ENCODE results near the gene MTO1. TPM values are rescaled to one million over a fixed set of nuclear protein-coding genes. Genes with fewer than 3 reads are reported as not detected.
"Not testable (repeated sequence)": the region's sequence is repeated elsewhere in the genome, so short reads cannot be mapped to it uniquely, and the experiment has no call there.

MTO1 gene
- total RNA-seq, 4 donors from 2014 or later = 22.6 to 29.6 (median 25.1) TPM

- intact Hi-C loops (cut with DNase I; ENCODE audit: low total_unique reads) = no loop called here
- no peak overlapping the region for H3K4me3 ChIP-seq (ENCODE audit: low read depth, poor library complexity, severe bottlenecking)
- TF ChIP-seq CTCF (IDR thresholded peaks at IDR 0.05) (no peak), POLR2A (IDR thresholded peaks at IDR 0.05) (no peak)
- DNase-seq (ENCODE audit: low spot score in 2 of 2) = no peak
Measured at GRCh38 chr6:73491377-73491776, 29.8 kb downstream of the MTO1 start.

DNA sequence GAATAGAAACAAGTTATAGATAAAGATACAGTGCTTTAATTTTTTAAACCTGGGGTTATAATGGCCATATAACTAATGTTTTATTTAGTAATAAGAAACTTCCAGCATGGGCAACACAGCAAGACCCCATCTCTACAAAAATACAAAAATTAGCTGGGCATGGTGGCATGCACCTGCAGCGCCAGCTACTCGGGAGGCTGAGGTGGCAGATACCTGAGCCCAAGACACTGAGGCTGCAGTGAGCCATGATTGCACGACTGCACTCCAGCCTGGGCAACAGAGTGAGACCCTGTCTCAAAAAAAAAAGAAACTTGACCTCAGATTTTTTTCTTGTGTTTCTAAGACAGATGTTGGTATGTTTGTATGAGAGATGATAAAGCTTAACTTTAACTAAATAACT is 36.4 kb downstream of the MTO1 start:
- WGBS, 2 donors = 94 to 100% methylated on average over 3 of the region's 3 CpGs
- TF ChIP-seq POLR2A (IDR thresholded peaks at IDR 0.05) = no peak
- TF ChIP-seq CTCF (IDR thresholded peaks at IDR 0.05) = no peak

DNA sequence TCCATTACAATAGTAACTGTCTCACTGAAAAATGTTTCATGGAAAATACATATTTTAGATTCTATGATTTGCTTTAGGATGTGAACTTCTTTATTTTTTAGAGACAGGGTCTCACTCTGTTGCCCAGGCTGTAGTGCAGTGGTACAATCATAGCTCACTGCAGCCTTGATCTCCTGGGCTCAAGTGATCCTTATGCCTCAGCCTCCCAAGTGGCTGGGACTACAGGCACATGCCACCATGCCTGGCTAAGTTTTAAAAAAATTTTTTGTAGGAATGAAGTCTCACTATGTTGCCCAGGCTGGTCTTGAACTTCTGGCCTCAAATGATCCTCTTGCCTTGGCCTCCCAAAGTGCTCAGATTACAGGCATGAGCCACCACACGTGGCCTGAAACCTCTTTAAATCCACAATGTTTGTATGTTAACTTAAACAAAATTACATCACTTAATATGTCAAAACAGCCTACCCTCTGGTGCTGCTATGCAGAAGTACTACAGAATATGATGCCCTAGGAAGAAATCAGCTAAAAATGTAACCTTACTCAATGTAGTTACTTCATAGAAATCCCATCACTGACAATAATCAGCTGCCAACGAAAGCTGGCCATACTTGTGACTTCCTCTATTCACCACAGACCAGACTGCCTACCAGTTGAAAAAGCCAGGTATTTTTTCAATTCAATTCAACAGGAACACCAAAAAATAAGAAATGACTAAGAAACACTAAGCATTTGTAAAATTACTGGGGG is 41.7 kb downstream of the MTO1 start:
- DNase-seq (ENCODE audit: low spot score in 2 of 2) = no peak
- intact Hi-C loops (cut with DNase I; ENCODE audit: low total_unique reads) = no loop called here
- TF ChIP-seq CTCF (IDR thresholded peaks at IDR 0.05) (no peak), POLR2A (IDR thresholded peaks at IDR 0.05) (no peak)
- 54 to 72% methylated on average over 2 of the region's 2 CpGs for WGBS, 2 donors
- H3K4me3 ChIP-seq (ENCODE audit: low read depth, poor library complexity, severe bottlenecking) = no peak overlapping the region

More for the DNA sequence above, 36.4 kb downstream of the MTO1 start:
- no peak overlapping the region for H3K4me3 ChIP-seq (ENCODE audit: low read depth, poor library complexity, severe bottlenecking)
- intact Hi-C loops (cut with DNase I; ENCODE audit: low total_unique reads) = no loop called here
- DNase-seq (ENCODE audit: low spot score in 2 of 2) = no peak

GRCh38 chr6:73504160-73504559 is 42.6 kb downstream of the MTO1 start:
- TF ChIP-seq POLR2A (IDR thresholded peaks at IDR 0.05) (no peak), CTCF (IDR thresholded peaks at IDR 0.05) (no peak)
- no peak overlapping the region for H3K4me3 ChIP-seq (ENCODE audit: low read depth, poor library complexity, severe bottlenecking)
- 85 to 91% methylated on average over 2 of the region's 2 CpGs for WGBS, 2 donors
- no peak for DNase-seq (ENCODE audit: low spot score in 2 of 2)
- intact Hi-C loops (cut with DNase I; ENCODE audit: low total_unique reads) = no loop called here

DNA sequence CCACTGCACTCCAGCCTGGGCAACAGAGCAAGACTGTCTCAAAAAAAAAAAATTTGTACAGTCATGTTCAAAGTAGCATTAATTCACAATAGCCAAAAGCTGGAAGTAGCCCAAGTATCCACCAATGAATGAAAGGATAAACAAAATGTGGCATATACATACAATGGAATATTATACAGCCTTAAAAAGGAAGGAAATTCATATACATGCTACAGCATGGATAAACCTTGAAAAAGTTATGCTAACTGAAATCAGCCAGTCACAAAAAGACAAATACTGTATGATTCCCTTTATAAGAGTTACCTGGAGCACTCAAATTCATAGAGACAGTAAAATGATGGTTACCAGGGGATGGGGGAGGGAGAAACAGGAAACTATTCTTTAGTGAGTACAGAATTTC is 43.6 kb downstream of the MTO1 start:
- TF ChIP-seq CTCF (IDR thresholded peaks at IDR 0.05) (no peak), POLR2A (IDR thresholded peaks at IDR 0.05) (no peak)

GRCh38 chr6:73505705-73506104 is 44.2 kb downstream of the MTO1 start:
- DNase-seq (ENCODE audit: low spot score in 2 of 2); H3K4me3 ChIP-seq (ENCODE audit: low read depth, poor library complexity, severe bottlenecking); intact Hi-C loops (cut with DNase I; ENCODE audit: low total_unique reads): not testable (repeated sequence)
- WGBS, 2 donors = 84 to 96% methylated on average over 8 of the region's 8 CpGs

More for the DNA sequence above, 43.6 kb downstream of the MTO1 start:
- no peak overlapping the region for H3K4me3 ChIP-seq (ENCODE audit: low read depth, poor library complexity, severe bottlenecking)
- intact Hi-C loops (cut with DNase I; ENCODE audit: low total_unique reads) = no loop called here
- DNase-seq (ENCODE audit: low spot score in 2 of 2) = no peak

All from lower leg skin (tissue), 4 donors.